HepG2 (cell line): Measurements from ENCODE around the gene NEU4. TPM values are rescaled to one million over a fixed set of nuclear protein-coding genes. Genes with fewer than 3 reads are reported as not detected.

Source experiments
- CBFB ChIP-seq: sonication (generic); formaldehyde crosslinking; IDR thresholded peaks from 2 replicates; pipeline ENCODE4 v1.4.0; 2020; ENCODE audit warnings: missing genetic modification reagents
- GABPB1 ChIP-seq: IDR thresholded peaks from 2 replicates; pipeline ENCODE4 v1.6.1; 2016; ENCODE audit warnings: mild to moderate bottlenecking, missing genetic modification reagents, moderate library complexity, missing compliant biosample characterization
- HOXD1 ChIP-seq: sonication (generic); formaldehyde crosslinking; IDR thresholded peaks from 2 replicates; pipeline ENCODE4 v1.5.0; 2020; ENCODE audit warnings: missing genetic modification reagents
- KDM3A ChIP-seq: IDR thresholded peaks from 2 replicates; pipeline ENCODE4 v1.6.1; 2018; ENCODE audit warnings: low read depth, missing compliant biosample characterization
- KMT2B ChIP-seq: IDR thresholded peaks from 2 replicates; pipeline ENCODE4 v1.6.1; 2016; ENCODE audit warnings: missing genetic modification reagents, missing compliant biosample characterization
- NFKB2 ChIP-seq: sonication (generic); formaldehyde crosslinking; IDR thresholded peaks from 2 replicates; pipeline ENCODE4 v1.4.0; 2020; ENCODE audit warnings: missing genetic modification reagents, borderline replicate concordance
- SALL1 ChIP-seq: sonication (generic); formaldehyde crosslinking; IDR thresholded peaks from 2 replicates; pipeline ENCODE4 v1.8.0; 2022; ENCODE audit warnings: mild to moderate bottlenecking, missing genetic modification reagents
- SAP130 ChIP-seq: IDR thresholded peaks from 2 replicates; pipeline ENCODE4 v1.6.1; 2016; ENCODE audit warnings: low read depth
- THYN1 ChIP-seq: sonication (generic); formaldehyde crosslinking; IDR thresholded peaks from 2 replicates; pipeline ENCODE4 v1.8.1; 2023; ENCODE audit warnings: low read depth, mild to moderate bottlenecking, moderate library complexity, missing genetic modification reagents, borderline replicate concordance
- ZBTB7A ChIP-seq: sonication (generic); formaldehyde crosslinking; IDR thresholded peaks from 2 replicates; pipeline ENCODE4 v1.8.0; 2022; ENCODE audit warnings: mild to moderate bottlenecking, missing genetic modification reagents
- ZNF224 ChIP-seq: sonication (generic); formaldehyde crosslinking; IDR thresholded peaks from 2 replicates; pipeline ENCODE4 v1.5.0; 2020; ENCODE audit warnings: mild to moderate bottlenecking, missing genetic modification reagents
- ZNF274 ChIP-seq: sonication (generic); formaldehyde crosslinking; IDR thresholded peaks from 2 replicates; pipeline ENCODE4 v1.5.1; 2020; ENCODE audit warnings: mild to moderate bottlenecking, missing genetic modification reagents
- ZNF3 ChIP-seq: IDR thresholded peaks from 2 replicates; pipeline ENCODE4 v1.7.0; 2017; ENCODE audit warnings: inconsistent platforms
- ZNF441 ChIP-seq: sonication (generic); formaldehyde crosslinking; IDR thresholded peaks from 2 replicates; pipeline ENCODE4 v1.7.0; 2021; ENCODE audit warnings: missing genetic modification reagents, borderline replicate concordance
- ZNF547 ChIP-seq: sonication (generic); formaldehyde crosslinking; IDR thresholded peaks from 2 replicates; pipeline ENCODE4 v1.5.1; 2020; ENCODE audit warnings: mild to moderate bottlenecking, missing genetic modification reagents
- ZNF652 ChIP-seq: IDR thresholded peaks from 2 replicates; pipeline ENCODE4 v1.6.1; 2016; ENCODE audit warnings: low read depth, borderline replicate concordance
- ZNF724P ChIP-seq: sonication (generic); formaldehyde crosslinking; IDR thresholded peaks from 2 replicates; pipeline ENCODE4 v1.8.0; 2022; ENCODE audit warnings: missing genetic modification reagents, borderline replicate concordance
- ZNF746 ChIP-seq: sonication (generic); formaldehyde crosslinking; IDR thresholded peaks from 2 replicates; pipeline ENCODE4 v1.8.0; 2022; ENCODE audit warnings: mild to moderate bottlenecking, missing genetic modification reagents
- ZSCAN9 ChIP-seq: IDR thresholded peaks from 2 replicates; pipeline ENCODE4 v1.6.1; 2016; ENCODE audit warnings: borderline replicate concordance
- polyA plus RNA-seq, 8 experiments: library from polyadenylated mRNA; depleted of rRNA in 3 of 8; stranded (reverse) in 7 of 8; unstranded in 1 of 8; fragments of >200 nt; fragmentation: Illumina TruSeq in 4 of 8; extraction: Trizol in 4 of 8; gene quantifications; 2 replicates each; pipeline versions ENCODE4 v1.2.1 to v1.2.3, GENCODE V29; 2011 to 2016; ENCODE audit warnings: low read depth in 4 of 8, missing spikeins in 1 of 8, mixed read lengths in 1 of 8; ENCODE audit not compliant: insufficient read depth in 1 of 8
- total RNA-seq, 5 experiments: library from RNA; depleted of rRNA; stranded (reverse); fragments of >200 nt; fragmentation: Illumina TruSeq; extraction: Trizol; gene quantifications; 2 replicates each; pipeline ENCODE4 v1.2.3, GENCODE V29; 2016; ENCODE audit warnings: low read depth in 1 of 5
- TF ChIP-seq, protein P1 (sequence below): sonication (generic); formaldehyde crosslinking; IDR thresholded peaks from 2 replicates; pipeline ENCODE4 v1.8.1; 2023; ENCODE audit warnings: mild to moderate bottlenecking, missing genetic modification reagents, borderline replicate concordance
- TF ChIP-seq, protein P2 (sequence below): sonication (generic); formaldehyde crosslinking; IDR thresholded peaks from 2 replicates; pipeline ENCODE4 v1.4.0; 2020; ENCODE audit warnings: mild to moderate bottlenecking, missing genetic modification reagents
- TF ChIP-seq, protein P3 (sequence below): sonication (generic); formaldehyde crosslinking; IDR thresholded peaks from 2 replicates; pipeline ENCODE4 v1.4.0; 2020; ENCODE audit warnings: missing genetic modification reagents
- TF ChIP-seq, protein P4 (sequence below): sonication (generic); formaldehyde crosslinking; IDR thresholded peaks from 2 replicates; pipeline ENCODE4 v1.5.0; 2020; ENCODE audit warnings: missing genetic modification reagents, mild to moderate bottlenecking, borderline replicate concordance

NEU4 gene
- total and polyA plus RNA-seq, 2 of the 13 experiments (the other 11 are each of a cell fraction or from before 2014, with no cell fraction given), result 53.5 to 107 TPM

DNA sequence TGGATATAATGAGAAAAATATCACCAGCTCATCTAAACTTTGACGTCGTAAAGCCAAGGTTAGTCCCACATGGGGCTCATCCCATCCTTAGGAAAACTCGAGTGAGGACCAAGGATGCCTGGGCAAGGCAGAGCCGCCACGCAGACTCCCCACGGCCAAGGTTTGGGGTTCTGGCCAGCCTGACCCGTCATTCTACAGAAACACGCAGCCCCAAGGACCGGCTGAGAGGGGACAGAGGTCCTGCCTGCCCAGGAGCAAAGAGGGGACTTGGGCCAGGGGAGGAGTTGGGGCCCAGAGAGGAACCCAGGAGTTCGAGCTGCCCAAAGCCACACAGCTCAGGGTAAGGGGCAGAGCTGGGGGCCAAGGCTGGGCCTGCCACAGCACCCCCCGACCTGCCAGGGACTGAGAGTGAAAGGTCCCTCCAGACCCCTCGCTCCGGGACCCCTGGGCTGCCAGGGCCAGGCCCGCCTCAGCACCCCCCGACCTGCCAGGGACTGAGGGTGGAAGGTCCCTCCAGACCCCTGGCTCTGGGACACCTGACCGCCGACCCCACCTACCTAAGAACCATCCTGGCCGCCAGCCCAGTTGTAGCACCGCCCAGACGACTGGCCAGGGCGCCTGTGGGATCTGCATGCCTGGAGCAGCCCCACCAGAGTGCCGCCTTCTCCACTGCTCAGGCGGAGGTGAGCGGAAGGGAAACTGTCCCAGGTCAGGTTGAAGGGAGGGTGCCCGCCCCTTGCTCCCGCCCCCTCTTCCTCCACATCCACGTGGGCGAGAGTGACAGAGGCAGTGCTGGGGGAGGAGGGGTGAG lies 49.4 kb downstream of the NEU4 start, which contains the start of gene PDCD1 (continued):
- no peak for TF ChIP-seq ZSCAN9
- 0 out of 2 replicates have a peak, but pooled peaks have one; percentile 13 for TF ChIP-seq ZBTB7A
- no peak for TF ChIP-seq ZNF224 (CRISPR knock-in tag)
- no peak for TF ChIP-seq THYN1
- no peak for TF ChIP-seq ZNF724P
- peak; percentile 37 for TF ChIP-seq SAP130 (CRISPR knock-in tag)
- TF ChIP-seq, protein P1, sequence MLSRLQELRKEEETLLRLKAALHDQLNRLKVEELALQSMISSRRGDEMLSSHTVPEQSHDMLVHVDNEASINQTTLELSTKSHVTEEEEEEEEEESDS (CRISPR knock-in tag), result no peak
- TF ChIP-seq KMT2B (CRISPR knock-in tag), result no peak
- no peak for TF ChIP-seq KDM3A (CRISPR knock-in tag)
- TF ChIP-seq CBFB (CRISPR knock-in tag), result no peak
- TF ChIP-seq GABPB1 (CRISPR knock-in tag), result 0 out of 2 replicates have a peak, but pooled peaks have one; percentile 10
- no peak for TF ChIP-seq ZNF3 (CRISPR knock-in tag)
- TF ChIP-seq, protein P2, sequence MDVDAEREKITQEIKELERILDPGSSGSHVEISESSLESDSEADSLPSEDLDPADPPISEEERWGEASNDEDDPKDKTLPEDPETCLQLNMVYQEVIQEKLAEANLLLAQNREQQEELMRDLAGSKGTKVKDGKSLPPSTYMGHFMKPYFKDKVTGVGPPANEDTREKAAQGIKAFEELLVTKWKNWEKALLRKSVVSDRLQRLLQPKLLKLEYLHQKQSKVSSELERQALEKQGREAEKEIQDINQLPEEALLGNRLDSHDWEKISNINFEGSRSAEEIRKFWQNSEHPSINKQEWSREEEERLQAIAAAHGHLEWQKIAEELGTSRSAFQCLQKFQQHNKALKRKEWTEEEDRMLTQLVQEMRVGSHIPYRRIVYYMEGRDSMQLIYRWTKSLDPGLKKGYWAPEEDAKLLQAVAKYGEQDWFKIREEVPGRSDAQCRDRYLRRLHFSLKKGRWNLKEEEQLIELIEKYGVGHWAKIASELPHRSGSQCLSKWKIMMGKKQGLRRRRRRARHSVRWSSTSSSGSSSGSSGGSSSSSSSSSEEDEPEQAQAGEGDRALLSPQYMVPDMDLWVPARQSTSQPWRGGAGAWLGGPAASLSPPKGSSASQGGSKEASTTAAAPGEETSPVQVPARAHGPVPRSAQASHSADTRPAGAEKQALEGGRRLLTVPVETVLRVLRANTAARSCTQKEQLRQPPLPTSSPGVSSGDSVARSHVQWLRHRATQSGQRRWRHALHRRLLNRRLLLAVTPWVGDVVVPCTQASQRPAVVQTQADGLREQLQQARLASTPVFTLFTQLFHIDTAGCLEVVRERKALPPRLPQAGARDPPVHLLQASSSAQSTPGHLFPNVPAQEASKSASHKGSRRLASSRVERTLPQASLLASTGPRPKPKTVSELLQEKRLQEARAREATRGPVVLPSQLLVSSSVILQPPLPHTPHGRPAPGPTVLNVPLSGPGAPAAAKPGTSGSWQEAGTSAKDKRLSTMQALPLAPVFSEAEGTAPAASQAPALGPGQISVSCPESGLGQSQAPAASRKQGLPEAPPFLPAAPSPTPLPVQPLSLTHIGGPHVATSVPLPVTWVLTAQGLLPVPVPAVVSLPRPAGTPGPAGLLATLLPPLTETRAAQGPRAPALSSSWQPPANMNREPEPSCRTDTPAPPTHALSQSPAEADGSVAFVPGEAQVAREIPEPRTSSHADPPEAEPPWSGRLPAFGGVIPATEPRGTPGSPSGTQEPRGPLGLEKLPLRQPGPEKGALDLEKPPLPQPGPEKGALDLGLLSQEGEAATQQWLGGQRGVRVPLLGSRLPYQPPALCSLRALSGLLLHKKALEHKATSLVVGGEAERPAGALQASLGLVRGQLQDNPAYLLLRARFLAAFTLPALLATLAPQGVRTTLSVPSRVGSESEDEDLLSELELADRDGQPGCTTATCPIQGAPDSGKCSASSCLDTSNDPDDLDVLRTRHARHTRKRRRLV (CRISPR knock-in tag), result no peak
- TF ChIP-seq, protein P3, sequence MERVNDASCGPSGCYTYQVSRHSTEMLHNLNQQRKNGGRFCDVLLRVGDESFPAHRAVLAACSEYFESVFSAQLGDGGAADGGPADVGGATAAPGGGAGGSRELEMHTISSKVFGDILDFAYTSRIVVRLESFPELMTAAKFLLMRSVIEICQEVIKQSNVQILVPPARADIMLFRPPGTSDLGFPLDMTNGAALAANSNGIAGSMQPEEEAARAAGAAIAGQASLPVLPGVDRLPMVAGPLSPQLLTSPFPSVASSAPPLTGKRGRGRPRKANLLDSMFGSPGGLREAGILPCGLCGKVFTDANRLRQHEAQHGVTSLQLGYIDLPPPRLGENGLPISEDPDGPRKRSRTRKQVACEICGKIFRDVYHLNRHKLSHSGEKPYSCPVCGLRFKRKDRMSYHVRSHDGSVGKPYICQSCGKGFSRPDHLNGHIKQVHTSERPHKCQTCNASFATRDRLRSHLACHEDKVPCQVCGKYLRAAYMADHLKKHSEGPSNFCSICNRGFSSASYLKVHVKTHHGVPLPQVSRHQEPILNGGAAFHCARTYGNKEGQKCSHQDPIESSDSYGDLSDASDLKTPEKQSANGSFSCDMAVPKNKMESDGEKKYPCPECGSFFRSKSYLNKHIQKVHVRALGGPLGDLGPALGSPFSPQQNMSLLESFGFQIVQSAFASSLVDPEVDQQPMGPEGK, result 0 out of 2 replicates have a peak, but pooled peaks have one; percentile 7
- no peak for TF ChIP-seq NFKB2 (CRISPR knock-in tag)
- no peak for TF ChIP-seq ZNF441 (CRISPR knock-in tag)
- no peak for TF ChIP-seq ZNF547
- TF ChIP-seq, protein P4, sequence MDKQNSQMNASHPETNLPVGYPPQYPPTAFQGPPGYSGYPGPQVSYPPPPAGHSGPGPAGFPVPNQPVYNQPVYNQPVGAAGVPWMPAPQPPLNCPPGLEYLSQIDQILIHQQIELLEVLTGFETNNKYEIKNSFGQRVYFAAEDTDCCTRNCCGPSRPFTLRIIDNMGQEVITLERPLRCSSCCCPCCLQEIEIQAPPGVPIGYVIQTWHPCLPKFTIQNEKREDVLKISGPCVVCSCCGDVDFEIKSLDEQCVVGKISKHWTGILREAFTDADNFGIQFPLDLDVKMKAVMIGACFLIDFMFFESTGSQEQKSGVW (CRISPR knock-in tag), result no peak
- TF ChIP-seq ZNF746 (CRISPR knock-in tag), result peak; percentile 29; the same call in 1 of the 2 replicates
- TF ChIP-seq SALL1 (CRISPR knock-in tag), result 0 out of 2 replicates have a peak, but pooled peaks have one; percentile 2
- no peak for TF ChIP-seq ZNF652 (CRISPR knock-in tag)
- no peak for TF ChIP-seq HOXD1 (CRISPR knock-in tag)
- 0 out of 2 replicates have a peak, but pooled peaks have one; percentile 46 for TF ChIP-seq ZNF274
